NCI-H1048 (cell line): Measurements from ENCODE around the gene ITGA1.
"Not testable (repeated sequence)": the region's sequence is repeated elsewhere in the genome, so short reads cannot be mapped to it uniquely, and the experiment has no call there.

Experiments
- DNase-seq: peaks from one replicate; lab custom pipeline; 2025; lab: John Stamatoyannopoulos, UW

Gene ITGA1

GRCh38 chr5:52865991-52866390, 78.3 kb downstream of the ITGA1 start:
- not testable (repeated sequence) for DNase-seq

DNA sequence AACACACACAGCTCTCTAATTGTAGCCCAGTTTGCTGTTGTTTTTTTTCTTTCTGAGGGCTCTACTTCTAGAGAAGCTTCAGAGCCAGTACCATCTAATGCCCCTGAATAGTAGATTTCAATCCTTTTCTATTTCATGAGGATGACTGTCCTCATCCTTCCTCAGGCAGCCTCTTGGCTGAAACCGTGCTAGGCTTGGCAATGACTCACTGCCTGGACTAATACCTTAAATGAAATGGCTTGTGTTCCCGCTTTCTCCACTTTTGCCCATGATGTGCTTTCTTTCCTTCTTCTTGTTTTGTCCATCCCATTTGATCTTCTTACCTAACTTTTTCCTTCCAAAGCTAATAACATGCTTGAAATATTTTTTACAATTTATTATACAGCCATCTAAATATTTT, 80.1 kb downstream of the ITGA1 start:
- DNase-seq: no peak

GRCh38 chr5:52868417-52868816, 80.7 kb downstream of the ITGA1 start:
- DNase-seq: no peak

DNA sequence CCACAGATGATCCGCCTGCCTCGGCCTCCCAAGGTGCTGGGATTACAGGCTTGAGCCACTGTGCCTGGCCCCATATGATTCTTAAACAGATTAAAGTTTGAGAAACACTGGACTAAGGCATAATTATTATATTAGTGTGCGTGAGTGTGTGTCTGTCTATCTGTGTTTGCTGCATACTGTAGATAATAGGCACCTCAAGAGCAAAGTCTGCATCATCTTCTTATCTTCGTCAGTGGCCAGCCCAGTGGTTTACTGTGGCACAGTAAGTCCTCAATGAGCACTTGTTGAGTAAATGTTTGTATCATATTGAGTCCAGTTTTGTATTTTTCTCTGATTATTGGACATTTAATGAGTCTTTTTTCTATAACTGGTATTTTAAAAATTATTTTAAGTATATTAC, 81.7 kb downstream of the ITGA1 start:
- DNase-seq: no peak

- no peak for DNase-seq
Measured at GRCh38 chr5:52870448-52870847, 82.7 kb downstream of the ITGA1 start.

DNA sequence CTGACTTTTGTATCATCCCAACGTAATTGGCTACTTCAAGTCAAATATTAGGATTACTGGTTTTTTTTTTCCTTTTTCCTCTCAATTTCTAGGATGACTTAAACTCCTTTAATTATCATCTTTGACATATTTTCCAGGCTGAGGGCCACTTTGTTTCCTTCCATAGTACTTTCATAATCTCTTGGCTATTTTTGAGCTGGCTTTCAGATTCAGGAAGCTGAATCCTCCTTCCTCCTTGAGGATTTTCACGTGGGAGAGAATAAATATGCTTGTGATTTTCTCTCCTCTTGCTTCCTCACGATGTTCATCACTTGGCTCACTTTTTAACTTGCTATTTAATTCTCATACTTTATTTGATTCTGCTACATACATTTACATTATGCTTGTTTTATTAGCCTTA, 88.1 kb downstream of the ITGA1 start:
- DNase-seq: no peak

DNA sequence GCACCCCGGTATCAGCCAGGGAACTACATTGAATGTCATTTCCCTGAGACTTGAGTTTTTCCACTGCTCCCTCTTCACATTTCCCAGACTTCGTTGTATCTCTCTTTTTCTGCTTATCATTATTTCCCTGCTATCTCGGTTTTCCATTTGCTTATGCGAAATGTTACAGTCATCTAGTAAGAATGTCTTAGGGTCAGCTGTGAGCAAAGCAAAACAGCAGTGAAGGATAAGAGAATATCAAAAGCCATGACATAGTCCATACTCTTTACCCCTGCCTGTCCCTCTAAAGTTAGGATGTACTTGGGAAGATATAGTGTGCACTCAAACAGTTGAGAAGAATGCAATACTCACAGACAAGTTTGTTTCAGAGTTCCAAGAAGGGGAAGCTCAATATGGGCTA, 88.7 kb downstream of the ITGA1 start:
- no peak for DNase-seq

DNA sequence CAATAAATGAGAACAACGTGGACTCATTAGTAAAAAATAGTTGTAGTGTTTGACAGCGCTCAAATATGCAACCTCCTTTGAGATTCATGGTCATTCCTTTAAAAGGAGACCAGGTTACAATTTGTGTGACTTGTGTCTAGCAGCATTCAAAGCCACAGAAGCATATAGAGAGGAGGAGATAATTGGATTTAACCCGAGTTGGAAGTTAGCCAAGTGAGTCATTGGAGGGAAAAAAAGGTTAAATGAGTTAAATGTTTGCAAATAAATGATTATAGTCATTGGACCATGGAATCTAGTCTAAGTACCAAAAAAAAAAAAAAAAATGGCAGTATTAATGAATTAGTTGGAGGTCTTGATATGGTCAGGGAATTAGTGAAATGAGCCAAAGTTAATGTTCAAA, 90.9 kb downstream of the ITGA1 start:
- DNase-seq: no peak

DNA sequence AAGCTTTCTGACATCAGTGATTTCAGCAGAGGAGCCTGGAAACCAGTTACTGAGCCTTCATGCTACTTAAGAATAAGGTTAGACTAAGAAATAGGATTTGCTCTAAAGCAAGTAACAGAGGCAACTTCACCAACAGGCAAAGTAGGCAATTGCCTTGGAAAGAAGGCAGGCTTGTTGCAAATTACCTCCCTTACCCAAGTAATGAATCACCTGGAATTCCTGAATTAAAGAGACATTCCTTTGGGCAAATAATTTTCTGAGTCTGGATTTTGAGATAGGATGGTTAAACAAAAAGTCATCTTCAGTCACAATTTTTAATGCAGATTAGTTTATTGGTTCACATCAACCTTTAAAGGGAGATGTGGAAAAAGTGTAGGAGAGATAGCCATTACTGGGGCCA, 92.8 kb downstream of the ITGA1 start:
- DNase-seq: no peak

DNA sequence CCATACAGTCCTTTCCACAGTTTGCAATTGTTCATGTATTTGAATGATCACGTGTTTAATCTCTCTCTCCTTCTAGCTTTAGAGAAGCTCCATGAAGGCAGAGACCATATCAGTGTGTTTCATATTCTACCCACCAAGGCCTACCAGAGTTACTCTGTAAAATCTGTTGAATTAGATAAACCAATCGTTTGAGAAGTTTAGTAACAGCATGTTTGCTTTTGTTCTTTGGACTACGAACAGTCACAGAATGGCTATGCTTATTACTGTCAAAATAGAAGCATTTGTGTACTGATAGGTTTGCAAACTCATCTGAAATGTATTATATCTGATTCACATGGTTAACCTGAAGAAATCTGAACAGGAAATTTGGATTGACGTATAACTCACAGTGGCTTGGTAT, 93.8 kb downstream of the ITGA1 start:
- no peak for DNase-seq

GRCh38 chr5:52883110-52883509, 95.4 kb downstream of the ITGA1 start:
- DNase-seq: no peak

DNA sequence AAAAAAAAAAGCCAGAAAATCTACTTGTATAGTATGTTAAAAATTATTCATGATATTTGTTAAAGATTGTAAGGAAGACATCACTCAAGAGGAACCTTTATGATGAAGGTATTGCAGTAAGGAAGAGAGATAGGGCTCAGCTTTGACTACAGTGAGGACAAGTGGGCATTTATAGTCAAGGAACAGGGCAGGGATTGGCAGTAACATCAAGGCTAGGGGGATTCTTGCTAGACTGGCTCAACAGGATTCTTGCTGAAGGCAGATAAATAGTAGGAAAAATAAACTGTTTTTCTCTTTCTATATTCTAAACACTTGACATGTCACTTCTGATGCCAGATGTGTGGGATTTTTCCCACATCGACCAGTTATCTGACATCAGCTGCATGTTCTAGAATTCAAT, 96.7 kb downstream of the ITGA1 start:
- no peak for DNase-seq

- no peak for DNase-seq
Measured at GRCh38 chr5:52885614-52886013, 97.9 kb downstream of the ITGA1 start.

DNA sequence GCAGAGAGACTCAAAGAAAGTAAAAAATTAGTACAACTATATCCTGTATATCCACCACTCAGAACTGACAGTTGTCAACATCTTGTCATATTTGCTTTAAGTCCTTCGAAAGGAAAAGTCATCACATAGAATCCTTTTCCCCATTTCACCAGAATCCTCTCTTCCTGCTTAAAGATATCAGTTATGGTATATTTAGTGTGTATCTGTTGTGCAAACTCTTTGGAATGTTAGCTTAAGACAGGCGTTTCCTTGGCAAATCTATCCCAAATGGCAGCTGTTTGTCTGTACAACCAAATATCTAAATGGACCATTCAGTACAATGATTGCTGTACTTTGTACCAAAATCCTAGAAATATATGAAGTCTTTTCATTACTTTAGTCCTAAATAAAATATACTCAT, 98.5 kb downstream of the ITGA1 start:
- DNase-seq: no peak

DNA sequence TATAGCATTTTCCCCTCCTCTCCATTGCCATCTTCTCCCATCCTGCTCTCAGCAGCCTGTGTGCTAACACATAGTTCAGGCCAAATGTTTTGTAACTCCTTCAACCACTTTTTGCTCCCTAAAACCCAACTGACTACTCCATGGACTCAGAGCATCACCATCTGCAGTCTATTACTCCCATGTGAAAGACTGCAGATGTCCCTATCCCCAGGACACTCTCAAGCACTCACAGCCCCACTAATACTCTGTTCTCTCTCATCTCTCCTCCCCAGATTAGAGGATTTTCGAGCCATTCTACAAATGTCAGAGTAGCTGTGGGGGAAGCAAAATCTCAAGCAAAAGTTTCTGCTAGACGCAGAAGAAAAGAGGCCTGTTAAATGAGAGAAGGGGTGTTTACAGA, 99.3 kb downstream of the ITGA1 start:
- no peak for DNase-seq

GRCh38 chr5:52888363-52888762, 100.6 kb downstream of the ITGA1 start:
- DNase-seq: no peak

GRCh38 chr5:52892242-52892878, 104.6 kb downstream of the ITGA1 start:
- no peak for DNase-seq

DNA sequence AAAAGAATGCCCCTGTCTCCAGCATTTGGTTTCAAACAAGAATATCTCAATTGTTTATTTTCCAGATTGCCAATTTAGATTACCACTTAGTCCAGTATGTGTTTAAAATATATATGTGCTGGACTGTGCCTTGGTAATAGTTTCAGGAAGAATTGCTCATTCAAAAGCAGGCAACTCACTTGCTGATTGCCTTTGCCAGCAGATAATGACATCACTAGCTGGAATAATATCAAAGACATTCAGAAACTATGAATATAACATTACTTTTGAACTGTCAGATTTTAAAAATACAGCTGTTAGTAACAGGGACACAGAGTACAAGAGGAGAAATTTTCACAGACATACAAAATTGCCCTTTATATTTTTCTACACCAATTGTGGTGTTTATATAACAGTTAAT, 105.4 kb downstream of the ITGA1 start:
- no peak for DNase-seq

DNA sequence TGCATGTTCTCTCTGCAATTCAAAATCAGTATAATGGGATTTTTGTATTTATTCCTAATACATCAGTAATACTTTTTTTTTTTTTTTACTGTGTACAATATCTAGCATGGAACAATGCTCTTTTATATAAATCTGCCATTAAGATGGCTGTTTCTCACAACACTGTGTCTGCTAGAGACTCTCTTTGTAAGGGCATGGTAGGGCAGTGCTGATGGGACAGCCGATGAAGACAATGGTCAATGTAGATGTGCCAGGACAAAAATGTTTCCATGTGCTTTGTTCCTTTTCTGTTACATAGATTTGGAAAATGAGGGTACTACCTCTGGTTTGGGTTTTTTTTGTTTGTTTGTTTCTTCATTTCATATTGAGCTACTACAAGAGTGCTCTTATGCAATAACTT, 106.1 kb downstream of the ITGA1 start:
- DNase-seq: no peak

- no peak for DNase-seq
Measured at GRCh38 chr5:52894451-52894850, 106.7 kb downstream of the ITGA1 start.

DNA sequence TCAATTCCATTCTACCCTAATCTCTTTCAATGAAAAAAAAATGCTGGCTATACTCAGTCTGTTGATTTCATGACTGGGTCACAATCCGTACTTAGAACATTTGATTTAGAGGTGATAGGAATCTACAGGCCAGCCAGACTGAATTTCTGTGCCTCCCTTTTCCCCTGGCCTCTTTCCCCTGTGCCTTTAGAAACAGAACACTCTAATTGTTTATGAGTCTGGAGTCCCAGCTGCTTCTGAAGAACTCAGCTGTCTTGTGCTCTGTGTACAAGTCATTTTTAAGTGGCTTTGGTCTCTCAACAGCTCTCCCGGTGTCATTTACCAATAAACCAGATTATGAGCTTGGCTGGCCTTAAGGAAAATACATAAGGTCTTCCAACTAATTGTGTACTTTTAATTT, 107.4 kb downstream of the ITGA1 start:
- DNase-seq: no peak

GRCh38 chr5:52895572-52896413, 108.1 kb downstream of the ITGA1 start:
- DNase-seq: no peak

DNA sequence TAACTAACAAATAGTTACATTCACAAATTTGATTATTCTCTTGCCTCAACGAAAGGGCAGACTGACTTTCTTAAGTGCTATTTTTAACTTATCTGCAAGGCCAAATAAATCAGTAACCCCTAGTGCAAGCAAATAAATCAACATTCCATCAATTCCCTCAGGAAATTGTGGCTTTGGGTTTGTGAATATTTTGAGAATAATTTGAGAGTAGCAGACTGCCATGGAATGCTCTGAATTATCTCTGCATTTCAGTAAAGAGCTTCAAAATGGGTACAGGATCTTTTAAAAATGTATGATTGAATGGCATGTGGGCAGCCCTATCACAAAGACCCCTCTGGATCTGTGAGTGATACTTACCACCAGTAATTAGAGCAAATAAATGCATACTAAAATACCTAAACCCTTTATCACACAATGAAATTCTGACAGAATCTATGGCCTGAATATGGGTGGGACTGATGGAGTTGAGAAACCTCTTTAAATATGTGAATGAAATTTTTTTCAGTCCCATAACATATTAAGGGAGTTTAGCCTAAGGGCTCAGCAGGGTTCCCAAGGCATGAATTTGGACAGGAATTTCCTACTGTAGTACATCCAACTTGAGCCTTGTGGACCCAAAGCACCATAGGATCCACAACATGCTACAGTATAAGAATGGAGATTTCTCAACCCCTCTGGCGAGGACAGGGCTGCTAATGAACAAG, 109.0 kb downstream of the ITGA1 start:
- DNase-seq: no peak
